GM19351 (cell line): ENCODE results near the gene ITGB4.

Source experiments
- ATAC-seq: cut with Tn5 transposase; IDR thresholded peaks from one replicate; pipeline ENCODE4 v1.9.1; 2021; ENCODE audit warnings: mild to moderate bottlenecking, moderate library complexity; ENCODE audit not compliant: unreplicated experiment

Gene ITGB4

GRCh38 chr17:75720656-75721462 lies at the start of gene ITGB4:
ITGB4 (plus strand) TSS chr17:75721459; CDS start chr17:75724704, 3,245 bp downstream.
- ATAC-seq: no peak

- no peak for ATAC-seq
Observed at GRCh38 chr17:75672011-75672410, 49.2 kb upstream of the ITGB4 start.

GRCh38 chr17:75673487-75673886 lies 47.8 kb upstream of the ITGB4 start:
- no peak for ATAC-seq

GRCh38 chr17:75676461-75676860 lies 44.8 kb upstream of the ITGB4 start:
- no peak for ATAC-seq

- ATAC-seq: no peak
Observed at GRCh38 chr17:75679706-75680211, 41.5 kb upstream of the ITGB4 start.

GRCh38 chr17:75680431-75680830 lies 40.8 kb upstream of the ITGB4 start:
- no peak for ATAC-seq

GRCh38 chr17:75681289-75681688 lies 40.0 kb upstream of the ITGB4 start:
- no peak for ATAC-seq

GRCh38 chr17:75683583-75683982 lies 37.7 kb upstream of the ITGB4 start:
- no peak for ATAC-seq

- ATAC-seq: no peak
Observed at GRCh38 chr17:75684249-75684648, 37.0 kb upstream of the ITGB4 start.

GRCh38 chr17:75684924-75685323 lies 36.3 kb upstream of the ITGB4 start:
- no peak for ATAC-seq

- ATAC-seq: no peak
Observed at GRCh38 chr17:75685499-75685898, 35.8 kb upstream of the ITGB4 start.

GRCh38 chr17:75688209-75688825 lies 32.9 kb upstream of the ITGB4 start:
- ATAC-seq: no peak

- no peak for ATAC-seq
Observed at GRCh38 chr17:75689441-75689873, 31.8 kb upstream of the ITGB4 start.

GRCh38 chr17:75691371-75691791 lies 29.9 kb upstream of the ITGB4 start:
- no peak for ATAC-seq

GRCh38 chr17:75691801-75692626 lies 29.2 kb upstream of the ITGB4 start:
- no peak for ATAC-seq

- ATAC-seq: no peak
Observed at GRCh38 chr17:75692976-75693375, 28.3 kb upstream of the ITGB4 start.

- no peak for ATAC-seq
Observed at GRCh38 chr17:75693500-75694481, 27.5 kb upstream of the ITGB4 start.

- ATAC-seq: no peak
Observed at GRCh38 chr17:75694536-75694935, 26.7 kb upstream of the ITGB4 start.

- ATAC-seq: no peak
Observed at GRCh38 chr17:75695141-75695829, 26.0 kb upstream of the ITGB4 start.
